GM12865 (cell line): ENCODE data around the gene CELA1.
"Not testable (repeated sequence)": the region's sequence is repeated elsewhere in the genome, so short reads cannot be mapped to it uniquely, and the experiment has no call there.

ENCODE experiments used
- DNase-seq: peaks from one replicate; pipeline ENCODE4 v3.0.0; 2010; ENCODE audit warnings: low read depth
- H3K4me3 ChIP-seq: 2 replicates; pipeline ENCODE4 v1.5.1; 2011; ENCODE audit warnings: mild to moderate bottlenecking, low read depth, low read length, control low read depth
- CTCF ChIP-seq: IDR thresholded peaks from 2 replicates; pipeline ENCODE4 v1.5.1; 2011; ENCODE audit warnings: low read length, control low read depth, low read depth, inconsistent platforms; ENCODE audit not compliant: insufficient read depth; ENCODE audit errors: missing control alignments

Gene CELA1

GRCh38 chr12:51295651-51296050 is 50.8 kb downstream of the CELA1 start:
- no peak for DNase-seq
- no peak overlapping the region for H3K4me3 ChIP-seq
- TF ChIP-seq CTCF = no peak

GRCh38 chr12:51294097-51294496 is 52.4 kb downstream of the CELA1 start:
- not testable (repeated sequence) for DNase-seq, H3K4me3 ChIP-seq

- DNase-seq = no peak
- H3K4me3 ChIP-seq = no peak overlapping the region
- no peak for TF ChIP-seq CTCF
These were observed 52.8 kb downstream of the CELA1 start for GRCh38 chr12:51293696-51294095.

- not testable (repeated sequence) for H3K4me3 ChIP-seq
- peak; percentile 57 for DNase-seq
These were observed 54.6 kb downstream of the CELA1 start for GRCh38 chr12:51291603-51292513.

GRCh38 chr12:51285843-51286242 is 60.6 kb downstream of the CELA1 start:
- no peak overlapping the region for H3K4me3 ChIP-seq
- DNase-seq = no peak
- no peak for TF ChIP-seq CTCF

More at GRCh38 chr12:51291603-51292513, 54.6 kb downstream of the CELA1 start:
- TF ChIP-seq CTCF = peak; percentile 24

- DNase-seq = no peak
- TF ChIP-seq CTCF = no peak
- H3K4me3 ChIP-seq = no peak overlapping the region
These were observed 65.1 kb downstream of the CELA1 start for GRCh38 chr12:51281202-51281924.
